D721Med (cell line): Measurements from ENCODE around the gene AFF4.

Experiments used
- DNase-seq: peaks from one replicate; pipeline ENCODE4 v3.0.0; 2011; ENCODE audit warnings: low spot score; ENCODE audit not compliant: insufficient read length
- FAIRE-seq: peaks from 2 replicates; lab custom pipeline; 2011; peaks lifted over from hg19 to GRCh38; lab: Jason Lieb, UNC
- CTCF ChIP-seq: IDR thresholded peaks from 2 replicates; pipeline ENCODE4 v1.5.1; 2012; ENCODE audit warnings: mild to moderate bottlenecking, control low read depth; ENCODE audit not compliant: insufficient read depth; ENCODE audit errors: missing control alignments

The AFF4 gene

GRCh38 chr5:132840313-132840712 is 123.1 kb downstream of the AFF4 start:
- no peak for DNase-seq
- FAIRE-seq, result no peak
- TF ChIP-seq CTCF, result no peak

GRCh38 chr5:132839426-132840301 is 123.8 kb downstream of the AFF4 start:
- FAIRE-seq (no peak), DNase-seq (no peak)
- no peak for TF ChIP-seq CTCF

- FAIRE-seq, result no peak
- no peak for DNase-seq
- TF ChIP-seq CTCF, result no peak
These were observed 124.7 kb downstream of the AFF4 start for GRCh38 chr5:132838516-132839282.

GRCh38 chr5:132837868-132838267 is 125.6 kb downstream of the AFF4 start:
- FAIRE-seq, result no peak

GRCh38 chr5:132836852-132837251 is 126.6 kb downstream of the AFF4 start:
- no peak for TF ChIP-seq CTCF
- DNase-seq (no peak), FAIRE-seq (no peak)

More at GRCh38 chr5:132837868-132838267, 125.6 kb downstream of the AFF4 start:
- no peak for TF ChIP-seq CTCF
- no peak for DNase-seq

GRCh38 chr5:132834057-132834456 is 129.4 kb downstream of the AFF4 start:
- no peak for FAIRE-seq
- no peak for TF ChIP-seq CTCF
- no peak for DNase-seq
